Smooth muscle cell (in vitro differentiated cells): ENCODE results near the gene ROBO1. TPM values are rescaled to one million over a fixed set of nuclear protein-coding genes. Genes with fewer than 3 reads are reported as not detected.
"Not testable (repeated sequence)": the region's sequence is repeated elsewhere in the genome, so short reads cannot be mapped to it uniquely, and the experiment has no call there.

ENCODE experiments used
- DNase-seq: peaks from one replicate; lab custom pipeline; 2025; ENCODE audit not compliant: unreplicated experiment; lab: John Stamatoyannopoulos, UW
- H2AFZ ChIP-seq: fragments of 200-600 bp; sonication (generic); 2 replicates; pipeline ENCODE4 v1.6.0; 2016; ENCODE audit warnings: antibody characterized with exemption, low read depth, mild to moderate bottlenecking
- H3F3A ChIP-seq: fragments of 200-600 bp; sonication (generic); 2 replicates; pipeline ENCODE4 v1.6.0; 2017; ENCODE audit warnings: antibody characterized with exemption, low read depth
- H3K27ac ChIP-seq: fragments of 200-600 bp; sonication (generic); 2 replicates; pipeline ENCODE4 v1.5.1; 2016; ENCODE audit warnings: low read depth, mild to moderate bottlenecking
- H3K27me3 ChIP-seq: fragments of 200-600 bp; sonication (generic); 2 replicates; pipeline ENCODE4 v1.6.1; 2016; ENCODE audit warnings: low read depth, mild to moderate bottlenecking
- H3K36me3 ChIP-seq: fragments of 200-600 bp; sonication (generic); 2 replicates; pipeline ENCODE4 v1.5.1; 2016; ENCODE audit warnings: low read depth
- H3K4me1 ChIP-seq: fragments of 200-600 bp; sonication (generic); 2 replicates; pipeline ENCODE4 v1.5.1; 2016; ENCODE audit warnings: low read depth
- H3K4me2 ChIP-seq: fragments of 200-600 bp; sonication (generic); 2 replicates; pipeline ENCODE4 v1.6.0; 2016; ENCODE audit warnings: mild to moderate bottlenecking
- H3K4me3 ChIP-seq: fragments of 200-600 bp; sonication (generic); 2 replicates; pipeline ENCODE4 v1.5.1; 2016; ENCODE audit warnings: mild to moderate bottlenecking
- H3K79me2 ChIP-seq: fragments of 200-600 bp; sonication (generic); 2 replicates; pipeline ENCODE4 v1.6.0; 2016; ENCODE audit warnings: low read depth, mild to moderate bottlenecking
- H3K9ac ChIP-seq: fragments of 200-600 bp; sonication (generic); 2 replicates; pipeline ENCODE4 v1.6.0; 2016; ENCODE audit warnings: low read depth
- H3K9me3 ChIP-seq: fragments of 200-600 bp; sonication (generic); replicated peaks from 2 replicates; pipeline ENCODE4 v1.5.1; 2016; ENCODE audit warnings: low read depth
- H4K20me1 ChIP-seq: fragments of 200-600 bp; sonication (generic); 2 replicates; pipeline ENCODE4 v1.6.0; 2016; ENCODE audit warnings: low read depth
- CTCF ChIP-seq: fragments of 200-600 bp; sonication (generic); IDR thresholded peaks from 2 replicates; pipeline ENCODE4 v1.5.1; 2017; ENCODE audit warnings: borderline replicate concordance, mild to moderate bottlenecking, antibody characterized with exemption; ENCODE audit not compliant: insufficient read depth, poor library complexity, severe bottlenecking
- WGBS: methylation state at CpG from one replicate; pipeline ENCODE4 v1.1.7; 2016; ENCODE audit warnings: low lambda C conversion rate; 5-methylcytosine and 5-hydroxymethylcytosine counted together
- polyA plus RNA-seq: library from polyadenylated mRNA; unstranded; fragments of >200 nt; fragmentation: Nextera tagmentation; extraction: Ambion mirVana; gene quantifications from 2 replicates; pipeline ENCODE4 v1.2.1, GENCODE V29; 2016
- total RNA-seq: library from RNA; depleted of rRNA; stranded (reverse); fragments of >200 nt; gene quantifications from 2 replicates; pipeline ENCODE4 v1.2.3, GENCODE V29; 2014

The ROBO1 gene
- total and polyA plus RNA-seq, 2 experiments from 2014 or later = 30.5 to 79.5 TPM

- Histone ChIP-seq H3K9ac (no peak overlapping the region), H4K20me1 (no peaks in the 10 kb centered on the region), H3K4me3 (no peak overlapping the region), H3K27me3 (no peaks in the 10 kb centered on the region), H2AFZ (no peak overlapping the region), H3K4me2 (peak overlapping the region; percentile 47), H3K9me3 (no peaks in the 10 kb centered on the region), H3K4me1 (peaks cover 34% of the 10 kb centered on the region), H3F3A (no peaks in the 10 kb centered on the region), H3K27ac (peak overlapping the region; percentile 26), H3K79me2 (peaks cover 9% of the 10 kb centered on the region), H3K36me3 (no peaks in the 10 kb centered on the region)
- no peak for TF ChIP-seq CTCF
- WGBS = 32% methylated on average over 4 of the region's 4 CpGs
- no peak for DNase-seq
Observed at GRCh38 chr3:78724859-78725258, 1042.9 kb downstream of the ROBO1 start.

- WGBS = 86% methylated on average over 5 of the region's 5 CpGs
- not testable (repeated sequence) for H3K36me3 ChIP-seq, H4K20me1 ChIP-seq, H3K27me3 ChIP-seq, H3K79me2 ChIP-seq, H3F3A ChIP-seq, H3K4me3 ChIP-seq, DNase-seq, H3K9me3 ChIP-seq, H3K9ac ChIP-seq, H2AFZ ChIP-seq
- Histone ChIP-seq H3K4me1 (peaks cover 29% of the 10 kb centered on the region), H3K4me2 (peak overlapping the region; percentile 47), H3K27ac (peak overlapping the region; percentile 26)
Observed at GRCh38 chr3:78724364-78724763, 1043.4 kb downstream of the ROBO1 start.

- Histone ChIP-seq H3K9ac (no peak overlapping the region), H2AFZ (no peak overlapping the region), H3K4me2 (peak overlapping the region; percentile 27), H3K27me3 (no peaks in the 10 kb centered on the region), H3K79me2 (peaks cover 12% of the 10 kb centered on the region), H3K9me3 (no peaks in the 10 kb centered on the region), H3K36me3 (no peaks in the 10 kb centered on the region), H3K27ac (no peak overlapping the region), H3K4me1 (peaks cover 24% of the 10 kb centered on the region), H3K4me3 (no peak overlapping the region), H4K20me1 (no peaks in the 10 kb centered on the region), H3F3A (no peaks in the 10 kb centered on the region)
- no peak for TF ChIP-seq CTCF
- WGBS = 79% methylated on average over 1 of the region's 1 CpG
- DNase-seq = no peak
Observed at GRCh38 chr3:78721771-78722543, 1045.8 kb downstream of the ROBO1 start.

GRCh38 chr3:78718707-78719106 lies 1049.1 kb downstream of the ROBO1 start:
- Histone ChIP-seq H4K20me1 (no peaks in the 10 kb centered on the region), H3K79me2 (peaks cover 12% of the 10 kb centered on the region), H3K4me3 (no peak overlapping the region), H3K36me3 (no peaks in the 10 kb centered on the region), H3K9ac (no peak overlapping the region), H3K27ac (no peak overlapping the region), H3F3A (no peaks in the 10 kb centered on the region), H3K27me3 (no peaks in the 10 kb centered on the region), H3K4me1 (peaks cover 8% of the 10 kb centered on the region), H3K4me2 (no peak overlapping the region), H2AFZ (no peak overlapping the region), H3K9me3 (no peaks in the 10 kb centered on the region)
- DNase-seq = no peak
- TF ChIP-seq CTCF = no peak
